OCI-LY7 (cell line): ENCODE results near the gene DIPK1B. TPM values are rescaled to one million over a fixed set of nuclear protein-coding genes. Genes with fewer than 3 reads are reported as not detected.

Experiments
- BruUV-seq: library from RNA; stranded (reverse); fragments of 400-500 nt; replicated peaks from 2 replicates; lab custom pipeline; 2021; lab: Mats Ljungman, UMichigan
- CTCF ChIA-PET: fragments of 300-600 bp; sonication (Branson Sonifier 250); formaldehyde crosslinking; loops from one replicate; lab custom pipeline; 2022; ENCODE audit warnings: antibody characterized with exemption; ENCODE audit not compliant: unreplicated experiment; lab: Charles Lee
- POLR2A ChIA-PET: fragments of 300-600 bp; sonication (Branson Sonifier 250); formaldehyde crosslinking; loops from one replicate; lab custom pipeline; 2022; ENCODE audit warnings: antibody characterized with exemption; lab: Charles Lee
- DNase-seq: peaks from one replicate; pipeline ENCODE4 v3.0.0-alpha.2; 2015; ENCODE audit warnings: low spot score
- H2AFZ ChIP-seq: fragments of 200-600 bp; sonication (generic), shearing (Covaris generic); 2 replicates; pipeline ENCODE4 v1.6.1; 2014; ENCODE audit warnings: mild to moderate bottlenecking, antibody characterized with exemption, low read length, moderate library complexity
- H3K27ac ChIP-seq: fragments of 200-600 bp; sonication (generic); 2 replicates; pipeline ENCODE4 v1.5.1; 2014; ENCODE audit warnings: mixed run types, low read depth, mild to moderate bottlenecking, moderate library complexity, low read length, inconsistent platforms; ENCODE audit not compliant: poor library complexity, severe bottlenecking
- H3K36me3 ChIP-seq: fragments of 200-600 bp; sonication (generic); 2 replicates; pipeline ENCODE4 v1.6.1; 2014; ENCODE audit warnings: mild to moderate bottlenecking, antibody characterized with exemption, low read length, moderate library complexity, mixed read lengths; ENCODE audit not compliant: insufficient read depth
- H3K4me1 ChIP-seq: fragments of 200-600 bp; sonication (generic); 2 replicates; pipeline ENCODE4 v1.5.1; 2014; ENCODE audit warnings: mild to moderate bottlenecking, low read length; ENCODE audit not compliant: insufficient read depth, poor library complexity, severe bottlenecking
- H3K4me2 ChIP-seq: fragments of 200-600 bp; sonication (generic); 2 replicates; pipeline ENCODE4 v1.6.1; 2014; ENCODE audit warnings: mild to moderate bottlenecking, low read length
- H3K4me3 ChIP-seq: fragments of 200-600 bp; sonication (generic); 2 replicates; pipeline ENCODE4 v1.5.1; 2014; ENCODE audit warnings: mild to moderate bottlenecking, low read depth, low read length; ENCODE audit not compliant: poor library complexity, severe bottlenecking
- H3K79me2 ChIP-seq: fragments of 200-600 bp; sonication (generic); 2 replicates; pipeline ENCODE4 v1.6.1; 2016; ENCODE audit warnings: low read depth, mild to moderate bottlenecking, low read length, moderate library complexity, mixed read lengths; ENCODE audit not compliant: insufficient read depth
- H3K9me2 ChIP-seq: fragments of 200-600 bp; sonication (generic); 2 replicates; pipeline ENCODE4 v1.6.1; 2016; ENCODE audit warnings: mild to moderate bottlenecking, low read length, mixed read lengths; ENCODE audit not compliant: insufficient read depth
- H3K9me3 ChIP-seq: fragments of 200-600 bp; sonication (generic); 2 replicates; pipeline ENCODE4 v1.6.1; 2014; ENCODE audit warnings: mild to moderate bottlenecking, mixed run types, low read length, mixed read lengths
- H4K20me1 ChIP-seq: fragments of 200-600 bp; sonication (generic); 2 replicates; pipeline ENCODE4 v1.6.1; 2014; ENCODE audit warnings: mild to moderate bottlenecking, antibody characterized with exemption, low read length, moderate library complexity, mixed read lengths; ENCODE audit not compliant: insufficient read depth
- EZH2phosphoT487 ChIP-seq: fragments of 200-600 bp; sonication (generic); IDR thresholded peaks from 2 replicates; pipeline ENCODE4 v1.6.1; 2018; ENCODE audit warnings: low read depth, borderline replicate concordance, mild to moderate bottlenecking, mixed run types, antibody characterized with exemption, low read length, moderate library complexity, mixed read lengths
- intact Hi-C: fragments of 100-400 bp; cut with micrococcal nuclease; formaldehyde crosslinking; loops from one replicate; pipeline ENCODE4 v1.10.0; 2022; ENCODE audit not compliant: unreplicated experiment
- total RNA-seq, 2 experiments: library from RNA; depleted of rRNA in 1 of 2; stranded (reverse); fragments of >200 nt in 1 of 2; shearing (Covaris generic) in 1 of 2; gene quantifications; 2 replicates each; pipeline ENCODE4 v1.2.3, GENCODE V29; 2014 to 2022
- TF ChIP-seq, protein P1 (sequence below): fragments of 200-600 bp; sonication (generic); conservative IDR thresholded peaks from 2 replicates; pipeline ENCODE4 v1.5.1; 2014; ENCODE audit warnings: mild to moderate bottlenecking, antibody characterized with exemption, low read length, moderate library complexity, mixed read lengths

Gene DIPK1B
- total RNA-seq, 2 experiments from 2014 or later = 0.30 to 13.3 TPM

DNA sequence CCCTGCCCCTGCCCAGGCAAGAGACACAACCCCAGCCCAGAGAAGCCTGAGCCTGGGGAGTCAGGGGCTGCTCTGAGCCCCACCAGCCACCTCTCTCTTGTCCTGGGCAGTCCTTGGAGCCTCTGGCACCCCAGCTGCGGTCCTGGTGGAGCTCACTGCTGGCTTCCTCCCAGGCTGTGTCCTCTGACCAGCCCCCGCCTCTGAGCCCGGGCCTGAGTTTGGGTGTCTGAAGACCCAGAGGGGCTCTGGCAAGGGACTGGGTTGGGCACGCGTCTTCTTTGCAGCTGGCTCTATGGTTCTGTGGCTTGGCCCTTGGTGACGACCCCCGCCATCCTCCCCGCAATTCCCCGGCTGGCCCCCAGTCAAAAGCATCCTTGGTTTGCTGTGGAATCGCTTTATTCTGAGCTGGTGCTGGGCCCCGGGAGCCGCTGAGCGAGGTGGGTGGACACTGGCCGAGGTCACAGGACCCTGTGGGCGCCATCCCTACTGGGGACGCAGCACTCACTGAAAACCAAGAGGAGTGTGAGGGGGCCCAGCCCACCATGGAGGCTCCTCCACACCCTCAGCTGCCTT lies 31.4 kb downstream of the DIPK1B start:
- Histone ChIP-seq H3K79me2 (no peaks in the 10 kb centered on the region), H3K27ac (no peak overlapping the region), H3K36me3 (no peaks in the 10 kb centered on the region), H3K9me3 (no peaks in the 10 kb centered on the region), H3K9me2 (no peaks in the 10 kb centered on the region), H2AFZ (no peak overlapping the region), H3K4me1 (peaks cover 6% of the 10 kb centered on the region), H4K20me1 (no peaks in the 10 kb centered on the region), H3K4me2 (no peak overlapping the region), H3K4me3 (no peak overlapping the region)
- intact Hi-C loops = no loop called here
- DNase-seq = no peak
- CTCF ChIA-PET = no interaction called here
- POLR2A ChIA-PET = no interaction called here
- TF ChIP-seq, protein P1, sequence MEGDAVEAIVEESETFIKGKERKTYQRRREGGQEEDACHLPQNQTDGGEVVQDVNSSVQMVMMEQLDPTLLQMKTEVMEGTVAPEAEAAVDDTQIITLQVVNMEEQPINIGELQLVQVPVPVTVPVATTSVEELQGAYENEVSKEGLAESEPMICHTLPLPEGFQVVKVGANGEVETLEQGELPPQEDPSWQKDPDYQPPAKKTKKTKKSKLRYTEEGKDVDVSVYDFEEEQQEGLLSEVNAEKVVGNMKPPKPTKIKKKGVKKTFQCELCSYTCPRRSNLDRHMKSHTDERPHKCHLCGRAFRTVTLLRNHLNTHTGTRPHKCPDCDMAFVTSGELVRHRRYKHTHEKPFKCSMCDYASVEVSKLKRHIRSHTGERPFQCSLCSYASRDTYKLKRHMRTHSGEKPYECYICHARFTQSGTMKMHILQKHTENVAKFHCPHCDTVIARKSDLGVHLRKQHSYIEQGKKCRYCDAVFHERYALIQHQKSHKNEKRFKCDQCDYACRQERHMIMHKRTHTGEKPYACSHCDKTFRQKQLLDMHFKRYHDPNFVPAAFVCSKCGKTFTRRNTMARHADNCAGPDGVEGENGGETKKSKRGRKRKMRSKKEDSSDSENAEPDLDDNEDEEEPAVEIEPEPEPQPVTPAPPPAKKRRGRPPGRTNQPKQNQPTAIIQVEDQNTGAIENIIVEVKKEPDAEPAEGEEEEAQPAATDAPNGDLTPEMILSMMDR = no peak
- no peak for TF ChIP-seq EZH2phosphoT487
- no TSS peak for BruUV-seq

DNA sequence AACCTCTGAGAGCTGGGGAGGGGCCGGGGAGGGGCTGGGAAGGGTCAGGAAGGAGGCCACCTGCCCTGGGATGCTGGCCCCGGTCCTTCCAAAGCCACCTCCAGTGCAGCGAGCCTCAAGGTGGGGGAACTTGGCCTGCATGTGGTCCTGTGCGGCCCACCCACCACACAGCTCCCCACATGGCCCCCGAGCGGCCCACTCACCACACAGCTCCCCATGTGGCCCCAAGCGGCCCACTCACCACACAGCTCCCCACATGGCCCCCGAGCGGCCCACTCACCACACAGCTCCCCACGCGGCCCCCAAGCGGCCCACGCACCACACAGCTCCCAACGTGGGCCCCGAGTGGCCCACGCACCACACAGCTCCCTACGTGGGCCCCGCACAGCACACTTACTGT lies 32.4 kb downstream of the DIPK1B start:
- Histone ChIP-seq H3K4me3 (no peak overlapping the region), H2AFZ (no peak overlapping the region), H3K9me2 (no peaks in the 10 kb centered on the region), H3K27ac (no peak overlapping the region), H3K9me3 (no peaks in the 10 kb centered on the region), H3K79me2 (no peaks in the 10 kb centered on the region), H3K36me3 (no peaks in the 10 kb centered on the region), H4K20me1 (no peaks in the 10 kb centered on the region), H3K4me2 (no peak overlapping the region), H3K4me1 (peaks cover 12% of the 10 kb centered on the region)
- no TSS peak for BruUV-seq
- no peak for DNase-seq
- CTCF ChIA-PET = interaction anchor here (1.0 kb wide), 1 partner anchor 33 kb away, joined by 3 read pairs; no protein-coding TSS in a partner anchor
- intact Hi-C loops = no loop called here
- TF ChIP-seq EZH2phosphoT487 = no peak
- TF ChIP-seq, protein P1 = no peak
- POLR2A ChIA-PET = no interaction called here

DNA sequence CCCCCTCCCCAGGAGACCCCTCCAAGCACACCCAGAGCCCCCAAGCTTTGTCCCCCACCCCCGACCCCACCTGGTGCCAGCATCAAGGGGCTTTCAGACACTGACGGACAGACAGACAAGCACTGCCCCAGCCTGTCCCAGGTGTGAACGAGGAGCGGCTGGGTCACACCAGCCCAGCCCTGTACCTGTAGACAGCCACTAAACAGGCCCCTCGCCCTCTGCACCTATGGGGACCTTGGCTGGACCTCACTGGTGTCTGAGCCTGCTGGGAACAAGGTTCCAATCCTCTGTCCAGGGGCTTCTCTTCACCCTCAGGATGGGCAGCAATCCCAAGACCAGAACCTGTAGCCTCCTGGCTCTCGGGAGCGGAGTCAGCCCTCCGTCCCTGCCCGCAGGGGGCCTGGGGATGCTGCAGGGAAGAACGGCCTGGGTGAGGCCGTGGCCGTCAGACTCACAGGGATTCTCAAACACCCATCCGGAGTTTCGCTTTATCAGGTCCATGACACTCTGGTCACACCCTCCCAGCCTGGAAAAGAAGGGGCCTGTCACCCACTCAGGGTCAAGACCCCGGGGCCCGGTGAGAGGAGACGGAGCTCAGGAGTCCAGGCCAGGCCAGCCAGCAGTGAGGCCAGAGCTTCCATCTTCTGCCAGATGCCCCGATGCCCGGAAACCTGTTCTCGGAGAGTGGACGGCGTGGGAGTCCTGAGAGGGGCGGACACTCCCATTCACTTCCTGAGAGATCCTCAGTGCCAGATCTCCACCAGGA lies 33.2 kb downstream of the DIPK1B start:
- no peak for TF ChIP-seq EZH2phosphoT487
- TF ChIP-seq, protein P1 = no peak
- H3K4me1 ChIP-seq = peaks cover 12% of the 10 kb centered on the region
- BruUV-seq = no TSS peak
- no peak for DNase-seq
- no peak overlapping the region for H3K4me3 ChIP-seq
- intact Hi-C loops = no loop called here
- H3K4me2 ChIP-seq = no peak overlapping the region
- no peak overlapping the region for H3K27ac ChIP-seq
- no peaks in the 10 kb centered on the region for H3K9me2 ChIP-seq
- H4K20me1 ChIP-seq = no peaks in the 10 kb centered on the region
- H3K36me3 ChIP-seq = no peaks in the 10 kb centered on the region
- H2AFZ ChIP-seq = no peak overlapping the region
- H3K79me2 ChIP-seq = no peaks in the 10 kb centered on the region
- CTCF ChIA-PET = interaction anchor here (1.0 kb wide), 1 partner anchor 32 kb away, joined by 3 read pairs; no protein-coding TSS in a partner anchor
- no peaks in the 10 kb centered on the region for H3K9me3 ChIP-seq
- POLR2A ChIA-PET = no interaction called here
